ENCODE measurements around the gene COL16A1. TPM values are rescaled to one million over a fixed set of nuclear protein-coding genes. Genes with fewer than 3 reads are reported as not detected.

The COL16A1 gene
- total RNA-seq, 4 donors from 2014 or later, result 79.7 to 128 (median 94.7) TPM

DNA sequence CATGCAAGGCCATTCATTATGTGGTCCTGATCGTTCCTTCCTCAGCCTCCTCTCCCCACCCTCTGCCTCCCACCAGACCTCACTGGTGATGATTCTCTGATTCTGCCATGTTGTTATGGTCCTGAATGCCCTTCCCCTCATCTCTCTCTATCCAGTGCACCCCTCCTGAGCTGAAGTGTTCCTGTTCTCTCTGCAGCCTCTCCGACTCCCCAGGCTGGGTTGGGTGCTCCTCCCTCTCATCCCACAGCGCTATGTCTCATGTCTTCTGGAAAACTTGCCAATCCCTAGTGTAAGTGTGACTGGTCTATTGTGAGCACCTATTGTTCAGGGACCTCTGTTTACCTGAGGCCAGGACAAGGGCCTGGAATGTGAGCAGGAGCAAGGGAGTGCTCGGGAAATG is 48.1 kb downstream of the COL16A1 start:
- H3K4me3 ChIP-seq (ENCODE audit: low read depth, poor library complexity, severe bottlenecking), result no peak overlapping the region
- TF ChIP-seq CTCF (IDR thresholded peaks at IDR 0.05) (no peak), POLR2A (IDR thresholded peaks at IDR 0.05) (no peak)
- no peak for DNase-seq (ENCODE audit: low spot score in 2 of 2)
- 74 to 78% methylated on average over 4 of the region's 4 CpGs for WGBS, 2 donors
- intact Hi-C loops (cut with DNase I; ENCODE audit: low total_unique reads), result no loop called here

GRCh38 chr1:31655104-31655503 is 48.7 kb downstream of the COL16A1 start:
- H3K4me3 ChIP-seq (ENCODE audit: low read depth, poor library complexity, severe bottlenecking), result no peak overlapping the region
- intact Hi-C loops (cut with DNase I; ENCODE audit: low total_unique reads), result no loop called here
- TF ChIP-seq POLR2A (IDR thresholded peaks at IDR 0.05) (no peak), CTCF (IDR thresholded peaks at IDR 0.05) (no peak)
- 81 to 83% methylated on average over 6 of the region's 6 CpGs for WGBS, 2 donors
- no peak for DNase-seq (ENCODE audit: low spot score in 2 of 2)

- H3K4me3 ChIP-seq (ENCODE audit: low read depth, poor library complexity, severe bottlenecking), result no peak overlapping the region
- intact Hi-C loops (cut with DNase I; ENCODE audit: low total_unique reads), result no loop called here
- TF ChIP-seq POLR2A (IDR thresholded peaks at IDR 0.05) (no peak), CTCF (IDR thresholded peaks at IDR 0.05) (no peak)
- WGBS, 2 donors, result 86 to 93% methylated on average over 5 of the region's 5 CpGs
- DNase-seq (ENCODE audit: low spot score in 2 of 2), result no peak
Measured at GRCh38 chr1:31654474-31654776, 49.4 kb downstream of the COL16A1 start.

DNA sequence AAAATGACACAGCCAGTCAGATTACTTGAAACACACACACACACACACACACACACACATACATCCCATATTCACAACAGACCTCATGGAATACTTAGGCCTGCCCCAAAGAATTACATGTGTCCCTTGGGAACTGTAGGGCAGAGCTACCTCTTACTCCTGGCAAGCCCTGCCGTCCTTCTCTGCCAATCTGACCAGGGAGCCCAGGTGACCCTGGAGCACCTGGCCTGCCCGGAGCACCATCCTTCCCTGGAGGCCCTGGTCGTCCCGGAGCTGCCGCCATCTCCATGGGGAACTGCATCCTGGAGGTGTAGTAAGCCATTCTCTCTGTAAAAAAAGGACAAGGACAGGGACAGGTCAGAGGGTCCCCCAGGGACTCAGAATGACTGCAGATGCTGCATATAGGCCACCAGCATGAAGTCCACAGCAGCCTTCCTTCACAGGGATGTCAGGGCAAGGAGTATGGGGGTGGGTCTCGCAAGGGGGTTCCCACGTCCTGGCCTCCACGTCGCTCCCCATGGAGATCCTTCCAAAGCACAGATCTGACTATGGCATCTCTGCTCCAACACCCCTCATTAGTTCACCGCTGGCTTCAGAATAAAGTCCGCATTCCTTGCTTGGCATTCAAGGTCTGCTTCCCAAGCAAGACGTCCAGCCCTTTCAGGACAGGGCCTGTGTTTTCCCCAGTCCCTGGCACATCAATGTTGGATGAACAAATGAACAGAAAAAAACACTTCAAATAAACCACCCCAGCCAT is 49.9 kb downstream of the COL16A1 start:
- intact Hi-C loops (cut with DNase I; ENCODE audit: low total_unique reads), result no loop called here
- 85 to 86% methylated on average over 12 of the region's 12 CpGs for WGBS, 2 donors
- no peak overlapping the region for H3K4me3 ChIP-seq (ENCODE audit: low read depth, poor library complexity, severe bottlenecking)
- no peak for DNase-seq (ENCODE audit: low spot score in 2 of 2)
- no peak for TF ChIP-seq POLR2A (IDR thresholded peaks at IDR 0.05)
- no peak for TF ChIP-seq CTCF (IDR thresholded peaks at IDR 0.05)

- intact Hi-C loops (cut with DNase I; ENCODE audit: low total_unique reads), result no loop called here
- no peak for DNase-seq (ENCODE audit: low spot score in 2 of 2)
- WGBS, 2 donors, result 76% methylated on average over 4 of the region's 4 CpGs
- no peak overlapping the region for H3K4me3 ChIP-seq (ENCODE audit: low read depth, poor library complexity, severe bottlenecking)
- TF ChIP-seq CTCF (IDR thresholded peaks at IDR 0.05), result no peak
- no peak for TF ChIP-seq POLR2A (IDR thresholded peaks at IDR 0.05)
Measured at GRCh38 chr1:31652891-31653499, 50.8 kb downstream of the COL16A1 start.

All from lower leg skin (tissue), 4 donors.